ENCODE measurements around the gene SARDH. TPM values are rescaled to one million over a fixed set of nuclear protein-coding genes. Genes with fewer than 3 reads are reported as not detected.

SARDH gene
- total and polyA plus RNA-seq, 2 of the 8 experiments (the other 6 are each of a cell fraction or from before 2014, with no cell fraction given) = 6.4 to 7.4 TPM

- Histone ChIP-seq H3K23ac (ENCODE audit: insufficient read length) (no peak overlapping the region), H3K36me3 (ENCODE audit: control insufficient read depth in 2 of 4, insufficient read depth in 4 of 4, low read length in 3 of 4) (peaks cover 0 to 10% (median 4%) of the 10 kb centered on the region in 4 experiments; a peak in 4 of 8 replicates)
- POLR2A ChIA-PET (ENCODE audit: partially characterized antibody) = interaction anchor here (0.8 kb wide), 1 partner anchor 216 kb away, joined by 3 read pairs; no protein-coding TSS in a partner anchor
- TF ChIP-seq FOSL1 (IDR thresholded peaks at IDR 0.05; ENCODE audit: insufficient read depth, low read depth, low read length) = no peak
- no peak for TF ChIP-seq SP4 (IDR thresholded peaks at IDR 0.05; ENCODE audit: low read length)
- TF ChIP-seq SIRT6 (IDR thresholded peaks at IDR 0.05; ENCODE audit: low read length) = no peak
- TF ChIP-seq KDM5A (IDR thresholded peaks at IDR 0.05; ENCODE audit: low read length) = no peak
These were observed 43.0 kb upstream of the SARDH start for GRCh38 chr9:133780962-133781827.

More at GRCh38 chr9:133780962-133781827, 43.0 kb upstream of the SARDH start:
- 95% methylated on average over 13 of the region's 15 CpGs; no CpG with 5 or more reads in 1 of the 2 experiments for WGBS, 2 experiments (ENCODE audit: extremely low coverage in 1 of 2, insufficient coverage in 1 of 2, insufficient read length in 1 of 2, insufficient replicate concordance in 2 of 2, low coverage in 1 of 2, low lambda C conversion rate in 2 of 2, missing lambda C conversion rate in 1 of 2)
- no peak overlapping the region for H3K56ac ChIP-seq (replicated peaks; ENCODE audit: insufficient read length, low read depth, low read length)
- no peak overlapping the region for H3K4me3 ChIP-seq (ENCODE audit: extremely low read depth in 1 of 4, insufficient read depth in 2 of 4, low read depth in 3 of 4, low read length in 4 of 4)
- H3K23me2 ChIP-seq (ENCODE audit: low read depth, low read length) = no peaks in the 10 kb centered on the region
- H4K20me1 ChIP-seq (replicated peaks in 1 of 2; ENCODE audit: control insufficient read depth in 1 of 2, insufficient read depth in 2 of 2, low read length in 2 of 2) = peaks cover 6 to 10% of the 10 kb centered on the region in 2 experiments
- no peak overlapping the region for H3K27ac ChIP-seq (ENCODE audit: low read depth, low read length)
- H3K27me3 ChIP-seq (replicated peaks in 1 of 4; ENCODE audit: control insufficient read depth in 3 of 4, extremely low read depth in 1 of 4, insufficient read depth in 3 of 4, low read length in 3 of 4) = no peaks in the 10 kb centered on the region
- no peak overlapping the region for H3K18ac ChIP-seq (ENCODE audit: extremely low read depth, low read length)
- no peak overlapping the region for H3K14ac ChIP-seq (ENCODE audit: insufficient read length)
- H2AK5ac ChIP-seq (ENCODE audit: low read depth, low read length) = no peak overlapping the region
- no peaks in the 10 kb centered on the region for H3K79me1 ChIP-seq (ENCODE audit: low read depth, low read length)
- H3K9me3 ChIP-seq (ENCODE audit: insufficient read depth in 2 of 2, low read depth in 1 of 2, low read length in 1 of 2) = no peaks in the 10 kb centered on the region
- H4K91ac ChIP-seq (replicated peaks; ENCODE audit: insufficient read length, low read length) = no peak overlapping the region
- H3K4me2 ChIP-seq (ENCODE audit: insufficient read depth in 1 of 2, low read depth in 2 of 2, low read length in 2 of 2) = no peak overlapping the region
- H4K5ac ChIP-seq (ENCODE audit: insufficient read length, low read depth, low read length) = no peak overlapping the region
- no peak overlapping the region for H2BK12ac ChIP-seq (ENCODE audit: low read depth, low read length)
- no peaks in the 10 kb centered on the region for H3K79me2 ChIP-seq (ENCODE audit: control insufficient read depth in 1 of 2, insufficient read depth in 2 of 2, low read length in 2 of 2)
- FAIRE-seq = no peak
- H3K4ac ChIP-seq (replicated peaks; ENCODE audit: insufficient read length, low read depth, low read length) = no peak overlapping the region
- DNase-seq (ENCODE audit: low read depth in 1 of 2, low spot score in 2 of 2) = no peak
- no peak overlapping the region for H2BK120ac ChIP-seq (replicated peaks; ENCODE audit: low read depth, low read length)
- no peak overlapping the region for H2BK20ac ChIP-seq (ENCODE audit: low read length)
- H3K9ac ChIP-seq (replicated peaks in 1 of 4; ENCODE audit: extremely low read depth in 1 of 4, low read depth in 3 of 4, low read length in 3 of 4) = no peak overlapping the region
- H4K8ac ChIP-seq (ENCODE audit: extremely low read depth, insufficient read depth, low read length) = peak overlapping the region; percentile 59; the same call in 1 of the 2 replicates
- no peaks in the 10 kb centered on the region for H3K4me1 ChIP-seq (replicated peaks in 1 of 4; ENCODE audit: control insufficient read depth in 3 of 4, insufficient read depth in 4 of 4, low read length in 3 of 4)
- CTCF ChIA-PET (ENCODE audit: partially characterized antibody) = interaction anchor here (0.9 to 6.1 kb wide), 34 partner anchors 10 to 390 kb away, joined by 3 to 75 read pairs (median 7); partner anchors contain the start of genes ADAMTSL2 and SARDH
- H2BK15ac ChIP-seq (ENCODE audit: low read length) = no peak overlapping the region
- H2AFZ ChIP-seq (ENCODE audit: low read length) = no peak overlapping the region
- H2BK5ac ChIP-seq (ENCODE audit: low read depth, low read length) = no peak overlapping the region
